H9 (cell line): ENCODE data around the gene AQP9. TPM values are rescaled to one million over a fixed set of nuclear protein-coding genes. Genes with fewer than 3 reads are reported as not detected.

ENCODE experiments used
- DNase-seq: peaks from one replicate; pipeline ENCODE4 v3.0.0-alpha.2; 2017
- H2AFZ ChIP-seq: one replicate; pipeline ENCODE4 v1.6.1; 2013; ENCODE audit warnings: mild to moderate bottlenecking, low read length, control low read depth, moderate library complexity
- H2AK5ac ChIP-seq: 2 replicates; pipeline ENCODE4 v1.6.1; 2013; ENCODE audit warnings: low read length, control low read depth, mixed read lengths; ENCODE audit not compliant: insufficient read length
- H2BK120ac ChIP-seq: one replicate; pipeline ENCODE4 v1.6.1; 2013; ENCODE audit warnings: low read depth, mild to moderate bottlenecking, low read length, control low read depth, inconsistent platforms; ENCODE audit not compliant: poor library complexity, severe bottlenecking
- H2BK12ac ChIP-seq: 2 replicates; pipeline ENCODE4 v1.6.1; 2013; ENCODE audit warnings: low read length, control low read depth, mixed read lengths, low read depth; ENCODE audit not compliant: insufficient read length
- H2BK15ac ChIP-seq: 2 replicates; pipeline ENCODE4 v1.6.1; 2013; ENCODE audit warnings: low read depth, low read length, control low read depth
- H2BK20ac ChIP-seq: one replicate; pipeline ENCODE4 v1.6.1; 2013; ENCODE audit warnings: low read depth, mild to moderate bottlenecking, low read length, control low read depth, inconsistent platforms; ENCODE audit not compliant: poor library complexity, severe bottlenecking
- H2BK5ac ChIP-seq: 2 replicates; pipeline ENCODE4 v1.6.1; 2013; ENCODE audit warnings: low read length, control low read depth, mixed read lengths; ENCODE audit not compliant: insufficient read length
- H3K14ac ChIP-seq: 2 replicates; pipeline ENCODE4 v1.6.1; 2013; ENCODE audit warnings: low read length, control low read depth; ENCODE audit not compliant: insufficient read depth
- H3K18ac ChIP-seq: 2 replicates; pipeline ENCODE4 v1.6.1; 2013; ENCODE audit warnings: low read depth, mild to moderate bottlenecking, mixed read lengths, low read length, control low read depth; ENCODE audit not compliant: insufficient read length
- H3K23ac ChIP-seq: 2 replicates; pipeline ENCODE4 v1.6.1; 2013; ENCODE audit warnings: low read length, control low read depth, mixed read lengths, low read depth; ENCODE audit not compliant: insufficient read length
- H3K23me2 ChIP-seq: 2 replicates; pipeline ENCODE4 v1.6.1; 2013; ENCODE audit warnings: low read depth, mild to moderate bottlenecking, mixed read lengths, low read length, control low read depth; ENCODE audit not compliant: insufficient read length, poor library complexity, severe bottlenecking
- H3K27ac ChIP-seq: 2 replicates; pipeline ENCODE4 v1.5.1; 2013; ENCODE audit warnings: low read length, control low read depth, mixed read lengths, low read depth; ENCODE audit not compliant: insufficient read length
- H3K27me3 ChIP-seq: 2 replicates; pipeline ENCODE4 v1.6.1; 2013; ENCODE audit warnings: low read length, control low read depth, inconsistent platforms; ENCODE audit not compliant: insufficient read depth
- H3K4ac ChIP-seq: 2 replicates; pipeline ENCODE4 v1.6.1; 2013; ENCODE audit warnings: low read depth, mild to moderate bottlenecking, control low read depth, inconsistent platforms, low read length, moderate library complexity
- H3K4me1 ChIP-seq: 2 replicates; pipeline ENCODE4 v1.6.1; 2013; ENCODE audit warnings: low read length, control low read depth, inconsistent platforms; ENCODE audit not compliant: insufficient read depth
- H3K4me2 ChIP-seq: 2 replicates; pipeline ENCODE4 v1.6.1; 2013; ENCODE audit warnings: low read length, control low read depth, mixed read lengths; ENCODE audit not compliant: insufficient read length, insufficient read depth
- H3K56ac ChIP-seq: 2 replicates; pipeline ENCODE4 v1.6.1; 2013; ENCODE audit warnings: low read depth, mild to moderate bottlenecking, mixed read lengths, low read length, control low read depth; ENCODE audit not compliant: insufficient read length
- H3K79me1 ChIP-seq: 2 replicates; pipeline ENCODE4 v1.6.1; 2013; ENCODE audit warnings: low read depth, mild to moderate bottlenecking, moderate library complexity, low read length, control low read depth, inconsistent platforms; ENCODE audit not compliant: insufficient read depth, poor library complexity, severe bottlenecking
- H3K79me2 ChIP-seq: 2 replicates; pipeline ENCODE4 v1.6.1; 2013; ENCODE audit warnings: low read length, control low read depth, inconsistent platforms; ENCODE audit not compliant: insufficient read depth
- H3K9ac ChIP-seq: 2 replicates; pipeline ENCODE4 v1.6.1; 2013; ENCODE audit warnings: low read length, control low read depth, mixed read lengths; ENCODE audit not compliant: insufficient read length; ENCODE audit errors: extremely low read depth
- H3K9me3 ChIP-seq: one replicate; pipeline ENCODE4 v1.6.1; 2013; ENCODE audit warnings: low read depth, low read length, inconsistent platforms; ENCODE audit not compliant: control insufficient read depth
- H3T11ph ChIP-seq: one replicate; pipeline ENCODE4 v1.6.1; 2013; ENCODE audit warnings: mild to moderate bottlenecking, low read length, control low read depth, inconsistent platforms
- H4K20me1 ChIP-seq: one replicate; pipeline ENCODE4 v1.6.1; 2013; ENCODE audit not compliant: control insufficient read depth, insufficient read length, insufficient read depth
- H4K5ac ChIP-seq: 2 replicates; pipeline ENCODE4 v1.6.1; 2013; ENCODE audit warnings: low read depth, mild to moderate bottlenecking, mixed read lengths, low read length, control low read depth; ENCODE audit not compliant: insufficient read length
- H4K8ac ChIP-seq: replicated peaks from 2 replicates; pipeline ENCODE4 v1.6.1; 2013; ENCODE audit warnings: low read length, control low read depth, mixed read lengths, low read depth; ENCODE audit not compliant: insufficient read length
- H4K91ac ChIP-seq: 2 replicates; pipeline ENCODE4 v1.6.1; 2013; ENCODE audit warnings: low read depth, mild to moderate bottlenecking, moderate library complexity, mixed read lengths, low read length, control low read depth; ENCODE audit not compliant: insufficient read length
- H3K27ac Mint-ChIP-seq, 3 experiments: 2 replicates in 2 of 3; 3 replicates in 1 of 3; pipeline ENCODE4 v1.8.0; 2020 to 2021; ENCODE audit warnings: mixed read lengths in 3 of 3, mild to moderate bottlenecking in 1 of 3, moderate library complexity in 1 of 3
- H3K27me3 Mint-ChIP-seq: 2 replicates; pipeline ENCODE4 v1.8.0; 2021; ENCODE audit warnings: low read depth, mild to moderate bottlenecking, moderate library complexity, mixed read lengths
- H3K36me3 Mint-ChIP-seq, 3 experiments: 2 replicates in 2 of 3; 3 replicates in 1 of 3; pipeline ENCODE4 v1.8.0; 2020 to 2021; ENCODE audit warnings: low read depth in 3 of 3, mixed read lengths in 3 of 3; ENCODE audit not compliant: insufficient read depth in 1 of 3
- H3K4me1 Mint-ChIP-seq, 2 experiments: 2 replicates each; pipeline ENCODE4 v1.8.0; 2020; ENCODE audit warnings: mixed read lengths in 2 of 2
- H3K4me3 Mint-ChIP-seq, 2 experiments: 2 replicates in 1 of 2; 3 replicates in 1 of 2; pipeline ENCODE4 v1.8.0; 2020 to 2021; ENCODE audit warnings: mild to moderate bottlenecking in 2 of 2, mixed read lengths in 2 of 2, moderate library complexity in 1 of 2
- H3K9me3 Mint-ChIP-seq, 2 experiments: 2 replicates in 1 of 2; 3 replicates in 1 of 2; pipeline ENCODE4 v1.8.0; 2020; ENCODE audit warnings: mild to moderate bottlenecking in 2 of 2, mixed read lengths in 2 of 2, moderate library complexity in 1 of 2
- CTCF ChIP-seq: fragments of 200-600 bp; sonication (generic); conservative IDR thresholded peaks from 3 replicates; pipeline ENCODE4 v1.8.0; 2021; ENCODE audit warnings: antibody characterized with exemption, mild to moderate bottlenecking
- WGBS: extraction: QIAGEN DNeasy Blood & Tissue Kit; methylation state at CpG from one replicate; pipeline ENCODE4 v1.1.7; 2013; ENCODE audit warnings: missing lambda C conversion rate, low lambda C conversion rate, mixed read lengths; ENCODE audit not compliant: insufficient read length; ENCODE audit errors: extremely low coverage; 5-methylcytosine and 5-hydroxymethylcytosine counted together
- total RNA-seq: library from RNA; stranded (reverse); gene quantifications from 2 replicates; pipeline ENCODE4 v1.2.1, GENCODE V29; 2021

AQP9 gene
- total RNA-seq, 1 experiment from 2014 or later: not detected

DNA sequence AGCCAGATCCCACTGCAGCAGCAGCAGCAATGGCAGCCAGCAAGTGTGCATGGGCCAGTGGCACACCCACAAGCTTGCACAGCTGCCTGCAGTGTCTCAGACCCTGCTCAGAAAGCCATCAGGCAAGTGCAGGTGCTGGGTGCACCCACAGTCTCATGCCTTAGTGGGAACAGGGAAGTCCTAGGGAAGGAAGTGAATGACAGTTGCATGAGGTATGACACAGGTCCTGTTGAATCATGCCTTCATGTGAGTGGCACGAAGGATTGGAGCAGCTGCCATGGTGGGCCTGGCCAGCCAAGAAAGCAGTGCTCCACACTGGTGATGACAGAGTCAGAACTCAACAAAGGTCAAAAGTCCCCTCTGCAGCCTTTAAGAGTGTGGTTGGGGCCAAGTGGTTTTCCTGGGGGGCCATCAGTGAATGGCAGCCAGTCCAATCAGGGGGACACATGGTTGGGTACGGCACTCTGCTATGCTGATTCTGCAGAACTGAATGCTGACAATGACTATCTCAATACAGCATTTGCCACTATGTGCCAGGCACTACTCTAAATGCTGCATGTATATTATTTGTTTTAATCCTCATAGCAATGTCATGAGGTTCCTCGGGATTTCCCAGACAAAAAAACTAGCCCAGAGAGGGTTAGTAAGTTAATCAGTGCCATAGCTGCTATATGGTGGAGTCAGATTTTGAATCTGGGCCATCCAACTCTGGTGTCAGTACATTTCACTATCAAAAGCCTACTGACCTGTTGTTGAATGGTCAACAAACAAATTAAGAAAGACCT lies 94.3 kb downstream of the AQP9 start:
- no peak for TF ChIP-seq CTCF
- H2BK120ac ChIP-seq: no peak overlapping the region
- H2BK20ac ChIP-seq: no peak overlapping the region
- Mint-ChIP-seq H3K9me3 (peaks cover 9 to 16% of the 10 kb centered on the region in 2 experiments), H3K4me3 (no peak overlapping the region), H3K27ac (no peak overlapping the region; a peak in 1 of 7 replicates), H3K4me1 (peaks cover 51 to 60% of the 10 kb centered on the region in 2 experiments), H3K36me3 (peaks cover 7 to 17% (median 8%) of the 10 kb centered on the region in 3 experiments; a peak in 6 of 7 replicates), H3K27me3 (peaks cover 5% of the 10 kb centered on the region)
- no peak overlapping the region for H4K8ac ChIP-seq
- no peaks in the 10 kb centered on the region for H3K79me1 ChIP-seq
- H2AFZ ChIP-seq: no peak overlapping the region
- H3K79me2 ChIP-seq: no peaks in the 10 kb centered on the region
- no peaks in the 10 kb centered on the region for H3K23me2 ChIP-seq
- H2BK5ac ChIP-seq: no peak overlapping the region
- H3K9me3 ChIP-seq: no peaks in the 10 kb centered on the region
- H2BK15ac ChIP-seq: no peak overlapping the region
- H3K27me3 ChIP-seq: no peaks in the 10 kb centered on the region
- H3K9ac ChIP-seq: no peak overlapping the region
- no peak overlapping the region for H3T11ph ChIP-seq
- H3K4me1 ChIP-seq: peaks cover 11% of the 10 kb centered on the region; the same call in 1 of the 2 replicates
- no peaks in the 10 kb centered on the region for H4K20me1 ChIP-seq
- no peak overlapping the region for H3K23ac ChIP-seq
- no peak overlapping the region for H3K27ac ChIP-seq
- no peak overlapping the region for H4K5ac ChIP-seq
- H2BK12ac ChIP-seq: no peak overlapping the region
- H2AK5ac ChIP-seq: no peak overlapping the region
- no peak overlapping the region for H3K14ac ChIP-seq
- no peak overlapping the region for H4K91ac ChIP-seq
- no peak overlapping the region for H3K56ac ChIP-seq
- DNase-seq: no peak
- no peak overlapping the region for H3K4me2 ChIP-seq
- H3K18ac ChIP-seq: no peak overlapping the region
- WGBS: no CpG with 5 or more reads among the region's 3 CpGs
- no peak overlapping the region for H3K4ac ChIP-seq
